K562 (cell line): ENCODE results near the gene UBXN4. TPM values are rescaled to one million over a fixed set of nuclear protein-coding genes. Genes with fewer than 3 reads are reported as not detected.

Source experiments
- BRF1 ChIP-seq: IDR thresholded peaks from 3 replicates; pipeline ENCODE4 v1.6.1; 2011; ENCODE audit warnings: borderline replicate concordance, mild to moderate bottlenecking; ENCODE audit not compliant: insufficient read length; ENCODE audit errors: extremely low read depth
- CEBPB ChIP-seq: fragments of 450-650 bp; IDR thresholded peaks from 2 replicates; pipeline ENCODE4 v1.6.1; 2016; ENCODE audit warnings: missing genetic modification characterization, missing compliant biosample characterization
- HMGN3 ChIP-seq: IDR thresholded peaks from 2 replicates; pipeline ENCODE4 v1.6.1; 2011; ENCODE audit warnings: borderline replicate concordance, low read depth, mild to moderate bottlenecking, mixed read lengths, low read length; ENCODE audit not compliant: insufficient read length; ENCODE audit errors: extremely low read depth
- KLF10 ChIP-seq: fragments of 250-450 bp; sonication (Bioruptor Pico); IDR thresholded peaks from 2 replicates; pipeline ENCODE4 v1.6.1; 2021; ENCODE audit warnings: matching md5 sums
- MAZ ChIP-seq, 2 experiments: fragments of 450-650 bp in 1 of 2; sonication (generic) in 1 of 2; formaldehyde crosslinking; IDR thresholded peaks in 1 of 2; conservative IDR thresholded peaks in 1 of 2; 2 replicates each; pipeline versions ENCODE4 v1.4.0 to v1.5.0; 2020; ENCODE audit warnings: mild to moderate bottlenecking in 1 of 2, missing genetic modification reagents in 1 of 2
- MEIS2 ChIP-seq: fragments of 450-650 bp; IDR thresholded peaks from 2 replicates; pipeline ENCODE4 v1.6.1; 2014; ENCODE audit warnings: mild to moderate bottlenecking; ENCODE audit not compliant: partially characterized antibody
- PCBP2 ChIP-seq: fragments of 200-400 bp; formaldehyde crosslinking; IDR thresholded peaks from 2 replicates; pipeline ENCODE4 v1.6.1; 2018; ENCODE audit warnings: low read length, low read depth, mild to moderate bottlenecking, moderate library complexity; ENCODE audit not compliant: poor library complexity, severe bottlenecking
- PURB ChIP-seq: sonication (generic); formaldehyde crosslinking; IDR thresholded peaks from 2 replicates; pipeline ENCODE4 v1.9.0; 2021; ENCODE audit warnings: low read depth, mild to moderate bottlenecking, missing genetic modification reagents
- SIRT6 ChIP-seq: IDR thresholded peaks from one replicate; pipeline ENCODE4 v1.6.1; 2012; ENCODE audit warnings: low read depth, mild to moderate bottlenecking, control low read depth, inconsistent platforms, low read length, moderate library complexity
- THRA ChIP-seq: fragments of 450-650 bp; IDR thresholded peaks from 2 replicates; pipeline ENCODE4 v1.6.1; 2017; ENCODE audit warnings: mild to moderate bottlenecking, moderate library complexity
- ZC3H4 ChIP-seq: sonication (generic); formaldehyde crosslinking; IDR thresholded peaks from 2 replicates; pipeline ENCODE4 v1.9.0; 2021; ENCODE audit warnings: missing genetic modification reagents, borderline replicate concordance
- ZNF143 ChIP-seq: sonication (generic); formaldehyde crosslinking; IDR thresholded peaks from 2 replicates; pipeline ENCODE4 v1.9.0; 2022; ENCODE audit warnings: mild to moderate bottlenecking, missing genetic modification reagents
- ZNF354B ChIP-seq: fragments of 250-450 bp; sonication (Bioruptor Pico); IDR thresholded peaks from 2 replicates; pipeline ENCODE4 v1.4.0; 2020
- ZNF717 ChIP-seq: fragments of 250-450 bp; sonication (Bioruptor Pico); IDR thresholded peaks from 2 replicates; pipeline ENCODE4 v1.5.0; 2021
- polyA plus RNA-seq, 8 experiments: library from polyadenylated mRNA; depleted of rRNA in 4 of 8; stranded (reverse) in 5 of 8; unstranded in 3 of 8; fragments of >200 nt; fragmentation: Nextera tagmentation in 2 of 8; fragmentation: Illumina TruSeq in 1 of 8; extraction: Ambion mirVana in 2 of 8; extraction: Trizol in 1 of 8; gene quantifications; 2 replicates each; pipeline versions ENCODE4 v1.2.1 to v1.2.3, GENCODE V29; 2011 to 2014; ENCODE audit warnings: inconsistent platforms in 1 of 8, missing spikeins in 1 of 8
- total RNA-seq, 7 experiments: library from RNA; depleted of rRNA in 6 of 7; stranded (reverse); fragments of >200 nt in 6 of 7; fragmentation: Illumina TruSeq in 2 of 7; extraction: Trizol in 2 of 7; gene quantifications; 2 replicates each; pipeline versions ENCODE4 v1.2.1 to v1.2.3, GENCODE V29; 2011 to 2021; ENCODE audit warnings: low replicate concordance in 1 of 7
- TF ChIP-seq, protein P1 (sequence below): fragments of 200-400 bp; formaldehyde crosslinking; IDR thresholded peaks from 2 replicates; pipeline ENCODE4 v1.6.1; 2017; ENCODE audit warnings: mild to moderate bottlenecking, low read depth, low read length, moderate library complexity
- TF ChIP-seq, protein P2 (sequence below): fragments of 200-800 bp; sonication (Bioruptor generic); IDR thresholded peaks from 2 replicates; pipeline ENCODE4 v1.6.1; 2017; ENCODE audit warnings: missing genetic modification characterization, missing compliant biosample characterization
- TF ChIP-seq, protein P3 (sequence below), 2 experiments: fragments of 450-650 bp; IDR thresholded peaks; 2 replicates each; pipeline ENCODE4 v1.6.1; 2016
- TF ChIP-seq, protein P4 (sequence below), 2 experiments: IDR thresholded peaks; 2 replicates each; pipeline ENCODE4 v1.6.1; 2011; ENCODE audit warnings: borderline replicate concordance in 1 of 2, control low read depth in 1 of 2, low read depth in 1 of 2, low read length in 1 of 2, mild to moderate bottlenecking in 1 of 2, mixed read lengths in 1 of 2, moderate library complexity in 1 of 2; ENCODE audit not compliant: insufficient read depth in 1 of 2, insufficient read length in 1 of 2, poor library complexity in 1 of 2, severe bottlenecking in 1 of 2; ENCODE audit errors: extremely low read depth in 1 of 2

UBXN4 gene
- total and polyA plus RNA-seq, 9 of the 15 experiments (the other 6 are each of a cell fraction or from before 2014, with no cell fraction given) = 30.4 to 127 (median 55.3) TPM

GRCh38 chr2:135741395-135742324 lies at the start of gene UBXN4 (continued):
- TF ChIP-seq, protein P1, sequence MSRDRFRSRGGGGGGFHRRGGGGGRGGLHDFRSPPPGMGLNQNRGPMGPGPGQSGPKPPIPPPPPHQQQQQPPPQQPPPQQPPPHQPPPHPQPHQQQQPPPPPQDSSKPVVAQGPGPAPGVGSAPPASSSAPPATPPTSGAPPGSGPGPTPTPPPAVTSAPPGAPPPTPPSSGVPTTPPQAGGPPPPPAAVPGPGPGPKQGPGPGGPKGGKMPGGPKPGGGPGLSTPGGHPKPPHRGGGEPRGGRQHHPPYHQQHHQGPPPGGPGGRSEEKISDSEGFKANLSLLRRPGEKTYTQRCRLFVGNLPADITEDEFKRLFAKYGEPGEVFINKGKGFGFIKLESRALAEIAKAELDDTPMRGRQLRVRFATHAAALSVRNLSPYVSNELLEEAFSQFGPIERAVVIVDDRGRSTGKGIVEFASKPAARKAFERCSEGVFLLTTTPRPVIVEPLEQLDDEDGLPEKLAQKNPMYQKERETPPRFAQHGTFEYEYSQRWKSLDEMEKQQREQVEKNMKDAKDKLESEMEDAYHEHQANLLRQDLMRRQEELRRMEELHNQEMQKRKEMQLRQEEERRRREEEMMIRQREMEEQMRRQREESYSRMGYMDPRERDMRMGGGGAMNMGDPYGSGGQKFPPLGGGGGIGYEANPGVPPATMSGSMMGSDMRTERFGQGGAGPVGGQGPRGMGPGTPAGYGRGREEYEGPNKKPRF = no peak
- TF ChIP-seq SIRT6 = no peak
- TF ChIP-seq PCBP2 = no peak
- TF ChIP-seq BRF1 = no peak
- TF ChIP-seq THRA = no peak
- TF ChIP-seq CEBPB (tag) = no peak
- TF ChIP-seq PURB = no peak
- no peak for TF ChIP-seq KLF10 (CRISPR knock-in tag)
- TF ChIP-seq, protein P2, sequence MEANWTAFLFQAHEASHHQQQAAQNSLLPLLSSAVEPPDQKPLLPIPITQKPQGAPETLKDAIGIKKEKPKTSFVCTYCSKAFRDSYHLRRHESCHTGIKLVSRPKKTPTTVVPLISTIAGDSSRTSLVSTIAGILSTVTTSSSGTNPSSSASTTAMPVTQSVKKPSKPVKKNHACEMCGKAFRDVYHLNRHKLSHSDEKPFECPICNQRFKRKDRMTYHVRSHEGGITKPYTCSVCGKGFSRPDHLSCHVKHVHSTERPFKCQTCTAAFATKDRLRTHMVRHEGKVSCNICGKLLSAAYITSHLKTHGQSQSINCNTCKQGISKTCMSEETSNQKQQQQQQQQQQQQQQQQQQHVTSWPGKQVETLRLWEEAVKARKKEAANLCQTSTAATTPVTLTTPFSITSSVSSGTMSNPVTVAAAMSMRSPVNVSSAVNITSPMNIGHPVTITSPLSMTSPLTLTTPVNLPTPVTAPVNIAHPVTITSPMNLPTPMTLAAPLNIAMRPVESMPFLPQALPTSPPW (CRISPR knock-in tag) = peak; percentile 86
- TF ChIP-seq, protein P3, sequence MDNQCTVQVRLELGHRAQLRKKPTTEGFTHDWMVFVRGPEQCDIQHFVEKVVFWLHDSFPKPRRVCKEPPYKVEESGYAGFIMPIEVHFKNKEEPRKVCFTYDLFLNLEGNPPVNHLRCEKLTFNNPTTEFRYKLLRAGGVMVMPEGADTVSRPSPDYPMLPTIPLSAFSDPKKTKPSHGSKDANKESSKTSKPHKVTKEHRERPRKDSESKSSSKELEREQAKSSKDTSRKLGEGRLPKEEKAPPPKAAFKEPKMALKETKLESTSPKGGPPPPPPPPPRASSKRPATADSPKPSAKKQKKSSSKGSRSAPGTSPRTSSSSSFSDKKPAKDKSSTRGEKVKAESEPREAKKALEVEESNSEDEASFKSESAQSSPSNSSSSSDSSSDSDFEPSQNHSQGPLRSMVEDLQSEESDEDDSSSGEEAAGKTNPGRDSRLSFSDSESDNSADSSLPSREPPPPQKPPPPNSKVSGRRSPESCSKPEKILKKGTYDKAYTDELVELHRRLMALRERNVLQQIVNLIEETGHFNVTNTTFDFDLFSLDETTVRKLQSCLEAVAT (IDR thresholded peaks at IDR 0.05) = no peak
- TF ChIP-seq ZC3H4 (CRISPR knock-in tag) = no peak
- peak; percentile 72 for TF ChIP-seq HMGN3
- peak; percentile 72 for TF ChIP-seq MEIS2
- TF ChIP-seq ZNF354B (CRISPR knock-in tag) = no peak
- TF ChIP-seq MAZ (CRISPR knock-in tag; conservative IDR thresholded peaks at IDR 0.05 in 1 of 2, IDR thresholded peaks at IDR 0.05 in 1 of 2) = peak; percentile 90 to 97
- TF ChIP-seq, protein P4, sequence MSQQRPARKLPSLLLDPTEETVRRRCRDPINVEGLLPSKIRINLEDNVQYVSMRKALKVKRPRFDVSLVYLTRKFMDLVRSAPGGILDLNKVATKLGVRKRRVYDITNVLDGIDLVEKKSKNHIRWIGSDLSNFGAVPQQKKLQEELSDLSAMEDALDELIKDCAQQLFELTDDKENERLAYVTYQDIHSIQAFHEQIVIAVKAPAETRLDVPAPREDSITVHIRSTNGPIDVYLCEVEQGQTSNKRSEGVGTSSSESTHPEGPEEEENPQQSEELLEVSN (IDR thresholded peaks at IDR 0.05; ENCODE audit: borderline replicate concordance in 1 of 2, extremely low read depth in 1 of 2, insufficient read depth in 1 of 2, insufficient read length in 1 of 2, low read depth in 1 of 2, low read length in 1 of 2, poor library complexity in 1 of 2, severe bottlenecking in 1 of 2) = peak in 1 of 2 experiments; percentile 43
- no peak for TF ChIP-seq ZNF717
- TF ChIP-seq ZNF143 (CRISPR knock-in tag) = peak; percentile 92
